Ectodermal cell (in vitro differentiated cells): Measurements from ENCODE around the gene FOXL3.

Experiments
- H3K27ac ChIP-seq: 2 replicates; pipeline ENCODE4 v1.7.0; 2013; ENCODE audit warnings: mild to moderate bottlenecking, low read depth, low read length; ENCODE audit not compliant: insufficient read depth, poor library complexity, severe bottlenecking
- H3K27me3 ChIP-seq: 2 replicates; pipeline ENCODE4 v1.7.0; 2013; ENCODE audit warnings: mild to moderate bottlenecking, low read length; ENCODE audit not compliant: insufficient read depth, control insufficient read depth, poor library complexity, severe bottlenecking
- H3K36me3 ChIP-seq: one replicate; pipeline ENCODE4 v1.7.0; 2013; ENCODE audit warnings: low read length; ENCODE audit not compliant: control insufficient read depth, insufficient read depth
- H3K4me1 ChIP-seq: one replicate; pipeline ENCODE4 v1.7.0; 2013; ENCODE audit warnings: low read length; ENCODE audit not compliant: control insufficient read depth, insufficient read depth
- H3K4me3 ChIP-seq: 2 replicates; pipeline ENCODE4 v1.7.0; 2013; ENCODE audit warnings: low read depth, low read length, control low read depth; ENCODE audit not compliant: insufficient read depth
- H3K9me3 ChIP-seq: 2 replicates; pipeline ENCODE4 v1.7.0; 2013; ENCODE audit warnings: mild to moderate bottlenecking, low read length, moderate library complexity; ENCODE audit not compliant: control insufficient read depth
- WGBS, 2 experiments: methylation state at CpG; one replicate each; pipeline ENCODE4 v1.1.7; 2013; ENCODE audit warnings: missing lambda C conversion rate in 2 of 2; 5-methylcytosine and 5-hydroxymethylcytosine counted together

Gene FOXL3

DNA sequence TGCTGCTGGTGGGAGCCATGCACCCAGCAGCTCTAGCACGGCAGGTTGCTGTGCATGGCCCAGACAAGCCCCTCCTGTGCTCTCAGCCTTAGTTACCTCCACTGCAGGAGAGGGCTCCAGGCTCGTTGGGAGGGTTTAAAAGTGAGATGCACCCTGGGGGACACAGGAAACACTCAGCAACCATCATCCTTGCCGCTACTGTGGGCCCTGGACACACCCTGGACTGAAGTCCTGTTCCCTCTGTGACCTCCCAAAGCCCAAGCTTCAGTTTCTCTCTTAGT is 49.0 kb downstream of the FOXL3 start:
- no peaks in the 10 kb centered on the region for H3K27me3 ChIP-seq
- H3K4me3 ChIP-seq, result no peak overlapping the region
- no peaks in the 10 kb centered on the region for H3K9me3 ChIP-seq
- H3K27ac ChIP-seq, result no peak overlapping the region
- no peaks in the 10 kb centered on the region for H3K36me3 ChIP-seq
- H3K4me1 ChIP-seq, result no peaks in the 10 kb centered on the region
- WGBS, 2 experiments, result 70 to 76% methylated on average over 3 of the region's 3 CpGs

DNA sequence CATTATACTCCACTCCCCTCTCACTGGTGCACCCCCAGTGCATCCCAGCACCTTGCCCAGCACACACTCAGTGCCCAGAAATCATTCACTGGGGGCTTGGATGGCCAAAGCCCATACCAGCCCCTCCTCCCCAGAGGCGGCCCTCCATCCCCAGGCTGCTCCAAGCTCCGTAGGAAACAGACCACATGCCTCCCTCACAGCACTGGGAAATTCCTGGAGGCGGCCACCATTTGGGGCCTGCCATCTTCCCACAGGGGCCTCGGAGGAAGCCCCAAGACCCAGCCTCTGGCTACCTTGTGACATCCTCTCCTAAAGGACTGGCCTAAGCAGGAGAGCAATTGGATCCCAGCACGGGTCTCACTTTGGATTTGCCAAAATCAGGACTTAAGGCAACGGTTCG is 49.7 kb downstream of the FOXL3 start:
- no peaks in the 10 kb centered on the region for H3K27me3 ChIP-seq
- no peak overlapping the region for H3K27ac ChIP-seq
- WGBS, 2 experiments, result 83 to 85% methylated on average over 7 of the region's 7 CpGs
- H3K4me3 ChIP-seq, result no peak overlapping the region
- no peaks in the 10 kb centered on the region for H3K4me1 ChIP-seq
- no peaks in the 10 kb centered on the region for H3K9me3 ChIP-seq
- H3K36me3 ChIP-seq, result no peaks in the 10 kb centered on the region

DNA sequence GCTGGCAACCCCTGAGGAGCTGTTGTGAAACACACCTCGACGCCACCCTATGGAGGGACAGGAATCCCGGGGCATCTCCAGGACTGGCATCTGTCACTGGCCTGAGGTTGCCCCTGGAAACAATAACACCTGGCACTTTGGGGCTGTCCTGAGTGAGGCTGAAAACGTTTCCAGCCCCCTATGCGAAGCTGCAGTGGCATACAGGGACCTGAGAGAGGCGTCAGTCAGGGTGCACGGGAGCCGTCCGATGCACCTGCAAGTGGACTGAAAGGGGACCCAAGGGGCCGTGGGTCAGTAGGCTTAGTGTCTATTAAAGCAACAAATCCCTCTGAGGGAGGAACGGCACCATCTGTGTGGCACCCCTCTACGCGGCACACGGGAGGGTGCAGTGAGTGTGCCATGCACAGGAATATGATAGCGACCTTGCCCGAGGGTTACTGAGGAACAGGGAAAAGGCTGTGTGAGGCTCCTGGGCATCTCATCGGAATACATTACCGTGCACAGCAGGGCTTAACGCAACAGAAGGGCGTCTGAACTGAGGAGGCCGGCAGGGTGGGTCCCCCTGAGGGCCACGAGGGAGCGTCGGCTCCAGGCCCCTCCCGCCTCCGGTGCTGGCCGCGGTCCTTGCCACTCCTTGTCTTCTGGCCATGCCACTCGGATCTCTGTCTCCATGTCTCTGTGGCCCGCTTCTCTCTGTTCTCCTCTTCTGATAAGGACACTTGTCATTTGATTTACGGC is 50.4 kb downstream of the FOXL3 start:
- Histone ChIP-seq H3K9me3 (no peaks in the 10 kb centered on the region), H3K4me3 (no peak overlapping the region), H3K27ac (no peak overlapping the region), H3K27me3 (no peaks in the 10 kb centered on the region), H3K4me1 (no peaks in the 10 kb centered on the region), H3K36me3 (no peaks in the 10 kb centered on the region)
- 85 to 87% methylated on average over 31 of the region's 31 CpGs for WGBS, 2 experiments
